T-helper 17 cell (primary cell): ENCODE data around the gene QSOX2. TPM values are rescaled to one million over a fixed set of nuclear protein-coding genes. Genes with fewer than 3 reads are reported as not detected.

ENCODE experiments used
- ATAC-seq: fragments of 150-1000 bp; cut with Tn5 transposase; 2 replicates; pipeline ENCODE4 v1.10.0; 2021; ENCODE audit warnings: mild to moderate bottlenecking, moderate library complexity
- DNase-seq, 3 donors: peaks; one replicate each; pipeline versions ENCODE4 v3.0.0 to v3.0.0-alpha.2; 2020 to 2021
- H3K9me3 ChIP-seq: one replicate; pipeline ENCODE4 v1.7.0; 2013; ENCODE audit warnings: low read length, mild to moderate bottlenecking; ENCODE audit not compliant: control insufficient read depth, poor library complexity, severe bottlenecking
- H3K27ac Mint-ChIP-seq: one replicate; pipeline ENCODE4 v1.8.0; 2022; ENCODE audit warnings: mild to moderate bottlenecking, moderate library complexity, mixed read lengths
- H3K27me3 Mint-ChIP-seq: one replicate; pipeline ENCODE4 v1.8.0; 2022; ENCODE audit warnings: mixed read lengths
- H3K36me3 Mint-ChIP-seq: one replicate; pipeline ENCODE4 v1.8.0; 2022; ENCODE audit warnings: low read depth, mixed read lengths
- H3K4me1 Mint-ChIP-seq: one replicate; pipeline ENCODE4 v1.8.0; 2022; ENCODE audit warnings: mild to moderate bottlenecking, mixed read lengths
- H3K4me3 Mint-ChIP-seq: one replicate; pipeline ENCODE4 v1.8.0; 2022; ENCODE audit warnings: mild to moderate bottlenecking, moderate library complexity, mixed read lengths
- total RNA-seq, 4 donors: library from RNA in 2 of 4; stranded (reverse) in 2 of 4; gene quantifications; one replicate each; pipeline ENCODE4 v1.2.3 and lab custom pipeline; 2022 to 2026

The QSOX2 gene
- total RNA-seq, 2 donors from 2014 or later = 12.6 to 15.5 TPM

DNA sequence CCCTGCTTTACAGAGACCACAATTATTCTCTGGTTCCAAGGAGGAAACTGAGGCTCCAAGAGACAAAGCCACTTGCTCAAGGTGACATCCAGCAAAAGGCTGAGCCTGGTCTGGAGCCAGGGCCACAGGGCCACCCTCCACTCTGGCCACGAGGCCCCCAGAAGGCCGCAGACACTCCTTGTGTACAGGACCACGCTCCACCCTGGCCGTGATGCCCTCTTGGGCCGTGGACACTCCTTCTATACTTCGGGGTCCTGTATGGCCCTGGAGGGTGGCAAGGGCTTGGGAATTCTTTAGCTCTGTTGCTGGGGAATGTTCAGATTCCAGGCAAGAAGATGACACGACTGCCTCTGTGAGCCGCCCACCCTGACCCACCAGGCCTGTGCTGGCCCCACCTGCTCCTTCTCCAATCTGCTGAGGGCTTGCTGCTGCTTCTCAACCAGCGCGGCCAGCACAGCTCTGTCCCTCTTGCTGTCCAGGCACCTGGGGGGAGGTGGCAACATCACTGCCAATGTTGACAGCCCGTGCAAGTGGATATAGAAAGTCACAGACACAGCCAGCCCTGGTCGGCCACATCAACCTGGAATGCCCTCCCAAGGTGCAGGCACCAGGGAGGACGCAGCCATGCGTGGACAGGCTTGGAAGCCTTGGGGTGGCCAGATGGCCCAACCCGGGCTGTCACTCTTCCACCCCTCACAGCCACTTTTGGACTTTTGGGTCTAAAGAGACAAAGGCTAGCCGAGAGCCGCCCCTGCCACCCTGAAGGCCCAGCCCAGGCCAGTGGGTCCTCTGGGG is 20.1 kb upstream of the QSOX2 start:
- no peaks in the 10 kb centered on the region for H3K36me3 Mint-ChIP-seq
- H3K27me3 Mint-ChIP-seq = no peaks in the 10 kb centered on the region
- H3K9me3 ChIP-seq = no peaks in the 10 kb centered on the region
- ATAC-seq (no peak), DNase-seq (no peak)
- no peak overlapping the region for H3K4me3 Mint-ChIP-seq
- no peak overlapping the region for H3K27ac Mint-ChIP-seq
- H3K4me1 Mint-ChIP-seq = peaks cover 4% of the 10 kb centered on the region

DNA sequence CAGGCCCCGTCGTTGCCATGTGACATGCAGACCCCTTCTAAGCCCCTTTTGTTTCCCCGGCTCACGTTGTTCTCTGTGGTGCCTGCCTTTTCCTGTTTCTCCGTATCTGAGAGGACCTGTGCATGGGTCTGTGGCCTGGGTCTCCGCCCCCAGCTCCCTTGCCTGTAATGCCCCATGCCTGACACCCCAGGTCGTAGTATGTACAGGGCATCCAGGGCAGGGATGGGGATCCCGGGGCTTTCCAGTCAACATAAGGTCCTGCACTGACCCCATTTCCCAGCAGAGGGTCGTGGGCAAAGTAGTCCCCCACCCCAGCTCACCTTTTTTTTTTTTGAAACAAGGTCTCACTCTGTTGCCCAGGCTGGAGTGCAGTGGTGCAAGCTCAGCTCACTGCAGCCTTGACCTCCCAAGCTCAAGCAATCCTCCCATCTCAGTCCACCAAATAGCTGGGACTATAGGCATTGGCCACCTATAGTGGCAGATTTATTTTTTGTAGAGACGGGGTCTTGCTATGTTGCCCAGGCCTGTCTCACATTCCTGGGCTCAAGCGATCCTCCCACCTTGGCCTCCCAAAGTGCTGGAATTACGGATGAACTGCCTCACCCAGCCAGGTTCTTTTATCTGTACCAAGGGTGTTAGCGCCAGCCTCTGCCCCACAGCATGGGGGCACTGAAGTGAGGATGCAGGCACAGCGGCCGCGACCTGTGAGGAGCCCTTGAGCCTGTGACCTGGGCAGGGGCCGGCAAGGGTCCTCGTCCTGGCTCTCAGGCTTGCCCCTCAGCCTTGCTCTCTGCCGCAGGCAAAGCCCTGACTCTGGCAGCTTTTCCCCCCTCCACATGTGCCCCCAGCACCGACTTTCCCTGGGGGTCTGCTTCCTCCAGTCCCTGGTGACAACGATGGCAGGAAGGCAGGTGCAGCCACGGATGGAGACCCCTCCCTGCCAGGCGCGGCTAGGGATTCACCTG is 19.1 kb upstream of the QSOX2 start:
- no peaks in the 10 kb centered on the region for H3K9me3 ChIP-seq
- H3K36me3 Mint-ChIP-seq = no peaks in the 10 kb centered on the region
- H3K4me3 Mint-ChIP-seq = no peak overlapping the region
- DNase-seq (no peak), ATAC-seq (no peak)
- no peaks in the 10 kb centered on the region for H3K27me3 Mint-ChIP-seq
- peaks cover 4% of the 10 kb centered on the region for H3K4me1 Mint-ChIP-seq
- H3K27ac Mint-ChIP-seq = no peak overlapping the region

DNA sequence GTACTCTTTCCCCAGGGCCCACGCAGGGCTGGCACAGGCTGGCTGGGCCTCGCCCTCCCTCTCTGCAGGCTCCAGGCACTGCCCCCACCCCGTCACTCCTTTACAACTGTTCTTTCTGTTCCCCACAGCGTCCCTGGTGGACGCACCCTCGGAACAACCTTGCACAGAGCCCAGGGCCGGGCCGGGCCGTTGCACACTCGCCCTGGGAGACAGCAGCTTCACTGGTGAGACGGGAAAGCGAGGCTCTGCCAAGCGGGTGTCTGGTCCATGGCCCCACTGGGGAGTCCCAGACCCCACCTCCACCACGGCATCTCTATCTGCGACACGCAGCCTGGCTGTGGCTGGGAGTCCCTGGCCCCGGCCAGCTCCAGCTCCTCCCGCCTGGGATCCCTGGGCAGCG is 18.4 kb upstream of the QSOX2 start:
- no peak for DNase-seq

DNA sequence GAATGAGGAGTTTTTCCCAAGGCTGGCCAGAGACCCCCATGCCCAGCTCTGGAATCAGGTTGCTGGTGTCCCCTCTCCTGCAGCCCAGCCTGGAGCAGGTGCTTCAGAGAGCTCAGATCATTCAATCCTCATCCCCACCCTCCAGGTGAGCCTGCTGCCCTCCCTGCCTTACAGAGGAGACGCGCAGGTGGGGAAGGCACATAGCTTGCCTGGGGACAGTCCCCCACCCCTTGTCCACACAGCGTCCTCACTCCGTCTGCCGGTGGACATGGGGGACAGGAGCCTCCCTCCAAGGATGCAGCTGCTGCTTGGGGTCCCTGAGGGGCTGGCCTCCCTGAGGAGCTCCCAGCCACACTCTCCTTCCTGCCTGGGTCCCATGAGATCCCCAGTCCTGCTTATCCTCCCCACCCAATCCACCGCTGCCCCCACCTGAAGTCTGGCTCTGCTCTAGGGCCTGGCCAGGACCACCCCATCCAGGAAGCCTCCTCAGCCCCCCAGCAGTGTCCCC is 17.1 kb upstream of the QSOX2 start:
- DNase-seq (no peak), ATAC-seq (no peak)
- H3K27ac Mint-ChIP-seq = no peak overlapping the region

More for the DNA sequence above, 18.4 kb upstream of the QSOX2 start:
- Mint-ChIP-seq H3K36me3 (no peaks in the 10 kb centered on the region), H3K27ac (no peak overlapping the region), H3K4me3 (no peak overlapping the region), H3K27me3 (no peaks in the 10 kb centered on the region), H3K4me1 (peaks cover 4% of the 10 kb centered on the region)
- no peak for ATAC-seq
- no peaks in the 10 kb centered on the region for H3K9me3 ChIP-seq

DNA sequence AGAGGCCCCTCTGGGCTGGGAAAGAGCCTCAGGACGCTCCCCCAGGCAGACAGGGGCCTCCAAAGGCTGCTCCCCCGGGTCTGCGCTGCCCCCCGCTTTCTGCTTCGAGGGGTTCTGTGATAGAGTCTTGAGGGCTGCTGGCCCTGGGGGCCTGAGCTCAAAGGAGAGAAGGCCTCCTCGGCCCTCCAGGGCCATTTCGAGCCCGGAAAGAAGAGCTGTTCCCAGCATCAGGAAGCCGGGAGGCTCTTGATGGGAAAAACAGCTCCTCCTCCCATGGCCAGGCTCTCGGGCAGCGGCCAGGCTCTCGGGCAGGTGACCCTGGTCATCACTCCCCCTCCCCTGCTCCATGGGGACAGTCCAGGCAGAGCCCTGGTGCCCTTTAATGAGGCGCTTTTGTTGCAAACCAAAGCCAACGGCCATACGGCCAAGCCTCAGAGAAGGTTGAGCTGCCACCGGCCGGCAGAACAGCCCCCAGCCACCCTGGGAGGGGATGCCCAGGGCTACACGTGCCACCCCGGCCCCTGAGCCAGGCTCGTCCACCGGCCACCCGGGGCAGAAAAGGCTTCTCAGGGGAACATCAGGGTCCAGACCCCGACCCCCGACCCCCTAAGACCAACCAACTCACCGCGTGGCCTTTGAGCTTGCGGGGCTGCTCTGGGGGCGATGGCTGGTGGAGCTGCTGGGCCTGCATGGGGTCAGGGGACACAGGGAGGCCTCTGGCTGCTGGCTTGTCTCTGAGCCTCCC is 16.2 kb upstream of the QSOX2 start:
- Mint-ChIP-seq H3K27me3 (peaks cover 9% of the 10 kb centered on the region), H3K4me1 (no peaks in the 10 kb centered on the region), H3K36me3 (no peaks in the 10 kb centered on the region), H3K27ac (no peak overlapping the region), H3K4me3 (no peak overlapping the region)
- DNase-seq = no peak
- ATAC-seq = no peak
- H3K9me3 ChIP-seq = no peaks in the 10 kb centered on the region

More for the DNA sequence above, 17.1 kb upstream of the QSOX2 start:
- H3K9me3 ChIP-seq = no peaks in the 10 kb centered on the region
- Mint-ChIP-seq H3K4me1 (peaks cover 4% of the 10 kb centered on the region), H3K27me3 (peaks cover 9% of the 10 kb centered on the region), H3K4me3 (no peak overlapping the region), H3K36me3 (no peaks in the 10 kb centered on the region)

DNA sequence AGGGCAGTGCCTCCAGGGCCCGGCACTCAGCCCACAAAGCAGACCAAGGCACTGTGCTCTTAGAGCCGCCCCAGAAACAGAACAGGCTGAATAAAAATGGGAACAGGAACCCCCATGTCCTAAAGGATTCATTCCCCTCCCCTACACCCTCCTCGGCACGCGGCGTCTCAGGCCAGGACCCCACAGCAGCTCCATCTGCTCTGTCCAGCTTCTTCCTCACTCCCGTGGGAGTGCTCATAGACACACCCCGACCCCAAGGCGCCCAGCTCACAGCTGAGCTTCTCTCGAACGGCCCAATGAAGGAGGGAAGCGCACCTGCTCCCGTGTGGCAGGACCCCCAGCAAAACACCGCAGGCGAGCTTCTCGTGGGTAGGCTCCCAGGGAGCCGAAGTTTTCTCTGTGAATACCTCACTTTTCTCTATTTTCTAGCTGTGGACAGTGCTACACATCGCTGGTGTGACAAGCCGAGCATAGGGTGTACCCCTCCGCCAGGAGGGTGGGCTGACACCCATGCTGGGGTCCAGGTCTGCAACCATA is 15.4 kb upstream of the QSOX2 start:
- DNase-seq = no peak
- no peak for ATAC-seq
- no peaks in the 10 kb centered on the region for H3K9me3 ChIP-seq
- H3K27ac Mint-ChIP-seq = no peak overlapping the region
- H3K36me3 Mint-ChIP-seq = no peaks in the 10 kb centered on the region
- peaks cover 9% of the 10 kb centered on the region for H3K27me3 Mint-ChIP-seq
- H3K4me3 Mint-ChIP-seq = no peak overlapping the region
- H3K4me1 Mint-ChIP-seq = no peaks in the 10 kb centered on the region

DNA sequence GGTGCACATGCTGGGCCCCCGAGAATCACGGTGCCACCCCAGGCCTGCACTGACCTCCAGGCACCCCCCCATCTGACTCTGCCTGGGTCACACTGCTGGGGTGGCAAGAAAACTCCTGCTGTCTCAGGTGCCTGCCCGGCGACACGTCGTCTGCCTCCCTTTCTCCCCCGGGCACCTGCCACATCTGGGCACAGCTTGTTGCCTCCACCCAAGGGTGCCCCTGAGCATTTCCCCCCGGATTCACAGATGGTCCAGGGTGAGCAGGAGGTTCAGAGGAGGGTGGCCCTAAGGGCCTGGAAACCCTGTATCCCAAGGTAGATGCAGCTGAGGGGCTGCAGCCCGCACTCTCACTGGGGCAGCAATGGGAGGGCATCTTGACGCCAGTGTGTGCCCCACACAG is 14.9 kb upstream of the QSOX2 start:
- H3K4me3 Mint-ChIP-seq = no peak overlapping the region
- H3K4me1 Mint-ChIP-seq = no peaks in the 10 kb centered on the region
- H3K36me3 Mint-ChIP-seq = no peaks in the 10 kb centered on the region
- ATAC-seq (no peak), DNase-seq (no peak)
- no peaks in the 10 kb centered on the region for H3K9me3 ChIP-seq
- peaks cover 9% of the 10 kb centered on the region for H3K27me3 Mint-ChIP-seq
- H3K27ac Mint-ChIP-seq = no peak overlapping the region

DNA sequence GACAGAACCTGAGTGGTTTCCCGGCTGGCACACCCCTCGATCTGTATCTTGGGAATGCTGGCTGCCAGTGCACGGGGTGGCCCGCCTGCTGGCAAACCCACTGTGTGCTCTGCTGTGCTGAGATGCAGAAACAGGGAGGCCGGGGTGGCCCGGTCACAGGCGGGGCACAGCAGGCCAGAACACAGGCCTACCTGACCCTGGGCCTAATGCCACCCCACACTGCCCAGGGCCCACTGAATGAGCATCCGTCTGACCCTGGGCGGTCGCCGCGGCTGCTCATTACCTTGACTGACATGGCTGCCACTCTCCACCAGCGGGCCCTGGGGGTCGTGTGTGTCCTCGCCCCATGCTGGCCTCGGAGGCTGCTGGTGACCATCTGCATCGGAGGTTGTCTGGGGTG is 14.2 kb upstream of the QSOX2 start:
- no peak overlapping the region for H3K27ac Mint-ChIP-seq
- H3K4me1 Mint-ChIP-seq = no peaks in the 10 kb centered on the region
- no peak overlapping the region for H3K4me3 Mint-ChIP-seq
- ATAC-seq = no peak
- no peaks in the 10 kb centered on the region for H3K9me3 ChIP-seq
- no peaks in the 10 kb centered on the region for H3K36me3 Mint-ChIP-seq
- no peak for DNase-seq
- H3K27me3 Mint-ChIP-seq = peaks cover 9% of the 10 kb centered on the region

DNA sequence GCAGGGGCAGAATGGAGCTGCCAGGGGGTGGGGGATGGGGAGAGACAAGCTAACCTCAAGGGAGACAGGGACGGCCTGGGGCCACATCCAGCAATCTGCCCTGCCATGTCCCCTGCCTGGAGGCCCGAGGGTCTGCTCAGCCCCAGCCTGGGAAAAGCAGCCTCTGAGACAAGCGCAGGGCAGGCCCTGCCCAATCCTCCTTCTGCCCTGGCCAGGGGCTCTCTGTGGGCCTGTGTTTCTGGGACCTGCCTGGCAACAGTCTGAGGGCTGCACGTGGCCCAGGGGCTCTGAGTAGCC is 13.9 kb upstream of the QSOX2 start:
- peaks cover 9% of the 10 kb centered on the region for H3K27me3 Mint-ChIP-seq
- no peaks in the 10 kb centered on the region for H3K36me3 Mint-ChIP-seq
- no peak overlapping the region for H3K27ac Mint-ChIP-seq
- H3K9me3 ChIP-seq = no peaks in the 10 kb centered on the region
- H3K4me1 Mint-ChIP-seq = no peaks in the 10 kb centered on the region
- no peak overlapping the region for H3K4me3 Mint-ChIP-seq
- ATAC-seq (no peak), DNase-seq (no peak)

DNA sequence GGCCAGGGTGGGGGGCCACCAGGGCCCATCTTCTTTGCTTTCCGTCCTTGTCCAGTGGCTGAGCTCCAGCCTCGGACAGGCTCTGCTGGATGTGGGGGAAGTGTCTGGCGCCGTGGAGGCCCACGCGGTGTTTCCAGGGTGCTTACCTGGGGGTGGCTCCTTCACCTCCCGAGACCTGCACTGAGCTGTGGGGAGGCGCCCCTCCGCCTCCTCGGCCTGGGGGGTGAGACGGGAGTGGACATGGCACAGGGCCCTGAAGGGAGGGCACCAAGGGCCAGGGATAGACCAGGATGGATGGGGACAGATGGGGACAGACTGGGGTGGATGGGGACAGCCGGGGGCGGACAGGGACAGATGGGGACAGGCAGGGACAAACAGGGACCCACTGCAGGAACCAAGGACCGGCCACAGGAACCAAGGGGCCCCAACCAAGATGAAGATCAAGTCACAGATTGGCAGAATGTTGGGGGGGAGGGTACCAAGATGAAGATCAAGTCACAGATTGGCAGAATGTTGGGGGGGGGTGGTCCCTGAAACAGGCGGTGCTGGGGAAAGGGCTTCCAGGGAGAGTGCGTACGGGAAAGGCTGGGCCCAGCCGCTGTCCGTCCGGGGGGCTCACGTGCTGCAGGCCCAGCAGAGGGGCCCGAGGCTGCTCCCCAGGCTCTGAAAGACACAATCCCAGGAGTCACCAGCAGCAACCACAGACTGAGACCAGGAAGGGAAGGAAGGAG is 13.3 kb upstream of the QSOX2 start:
- ATAC-seq (no peak), DNase-seq (no peak)
- H3K36me3 Mint-ChIP-seq = no peaks in the 10 kb centered on the region
- H3K27ac Mint-ChIP-seq = no peak overlapping the region
- H3K27me3 Mint-ChIP-seq = peaks cover 9% of the 10 kb centered on the region
- H3K4me1 Mint-ChIP-seq = no peaks in the 10 kb centered on the region
- no peak overlapping the region for H3K4me3 Mint-ChIP-seq
- H3K9me3 ChIP-seq = no peaks in the 10 kb centered on the region

DNA sequence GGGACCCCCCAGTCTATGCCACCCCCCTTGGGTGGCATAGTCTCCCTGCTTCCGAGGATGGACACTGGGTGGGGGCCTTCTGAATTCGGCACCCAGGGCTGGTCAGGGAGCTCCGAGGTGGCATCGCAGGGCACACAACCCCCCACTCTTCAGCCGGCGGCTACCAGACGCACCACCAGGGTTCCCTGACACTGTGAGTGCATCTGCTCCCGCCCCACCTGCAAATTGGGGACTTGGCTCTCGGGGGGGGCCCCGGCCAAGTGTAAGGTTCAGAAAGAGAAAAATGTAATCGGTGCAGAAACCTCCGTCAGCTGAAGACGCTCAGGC is 12.7 kb upstream of the QSOX2 start:
- H3K4me3 Mint-ChIP-seq = no peak overlapping the region
- no peak overlapping the region for H3K27ac Mint-ChIP-seq
- no peak for ATAC-seq
- no peaks in the 10 kb centered on the region for H3K9me3 ChIP-seq
- no peak for DNase-seq
- no peaks in the 10 kb centered on the region for H3K36me3 Mint-ChIP-seq
- H3K4me1 Mint-ChIP-seq = no peaks in the 10 kb centered on the region
- peaks cover 12% of the 10 kb centered on the region for H3K27me3 Mint-ChIP-seq

DNA sequence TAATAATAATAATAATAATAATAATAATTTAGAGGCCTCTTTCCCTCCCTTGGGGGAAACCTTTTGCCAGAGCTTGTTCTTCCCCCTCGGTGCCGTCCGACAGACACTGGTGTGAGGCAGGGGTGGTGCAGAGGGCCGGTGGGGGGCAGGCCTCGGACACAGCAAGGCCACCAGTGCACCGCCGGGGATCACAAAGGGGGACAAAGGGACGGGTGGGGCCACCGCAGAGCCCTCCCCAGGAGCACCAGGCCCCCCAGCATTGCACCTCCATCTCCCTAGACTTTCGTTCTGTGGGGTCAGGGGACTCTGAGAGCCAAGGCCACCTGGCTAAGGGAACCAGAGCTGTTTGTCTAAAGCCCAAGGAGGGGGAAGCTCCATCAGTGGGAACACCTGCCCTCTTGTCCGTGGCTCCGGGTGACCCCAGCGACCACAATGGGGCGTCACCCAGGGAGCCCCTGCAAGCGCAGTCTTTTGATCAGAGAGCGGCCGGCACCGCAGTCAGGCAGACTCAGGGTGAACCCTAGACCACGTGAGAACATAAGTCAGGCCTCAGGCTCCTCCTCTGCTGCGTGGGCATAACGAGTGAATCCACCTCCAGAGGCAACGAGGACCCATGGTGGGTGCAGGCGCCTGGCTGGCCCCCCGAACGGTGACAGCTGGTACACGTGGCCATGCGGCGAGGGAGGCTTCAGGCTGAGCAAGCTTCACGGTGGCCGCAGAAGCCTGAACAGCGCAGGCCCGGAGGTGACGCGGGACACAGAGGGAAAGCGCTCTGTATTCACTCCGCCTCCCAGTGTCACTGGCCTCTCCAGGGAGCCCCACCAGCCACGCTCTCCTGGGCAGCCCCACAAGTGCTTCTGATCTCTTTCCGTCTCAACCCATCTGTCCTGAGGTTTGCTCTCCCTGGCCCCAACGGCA is 12.0 kb upstream of the QSOX2 start:
- H3K4me1 Mint-ChIP-seq = no peaks in the 10 kb centered on the region
- H3K36me3 Mint-ChIP-seq = no peaks in the 10 kb centered on the region
- no peak overlapping the region for H3K4me3 Mint-ChIP-seq
- no peak for DNase-seq
- peaks cover 17% of the 10 kb centered on the region for H3K27me3 Mint-ChIP-seq
- no peaks in the 10 kb centered on the region for H3K9me3 ChIP-seq
- H3K27ac Mint-ChIP-seq = no peak overlapping the region
- ATAC-seq = no peak
